H9 (cell line): Measurements from ENCODE around the gene ETF1. TPM values are rescaled to one million over a fixed set of nuclear protein-coding genes. Genes with fewer than 3 reads are reported as not detected.

ENCODE experiments used
- DNase-seq: peaks from one replicate; pipeline ENCODE4 v3.0.0-alpha.2; 2017
- H2AFZ ChIP-seq: one replicate; pipeline ENCODE4 v1.6.1; 2013; ENCODE audit warnings: mild to moderate bottlenecking, low read length, control low read depth, moderate library complexity
- H2AK5ac ChIP-seq: 2 replicates; pipeline ENCODE4 v1.6.1; 2013; ENCODE audit warnings: low read length, control low read depth, mixed read lengths; ENCODE audit not compliant: insufficient read length
- H2BK120ac ChIP-seq: one replicate; pipeline ENCODE4 v1.6.1; 2013; ENCODE audit warnings: low read depth, mild to moderate bottlenecking, low read length, control low read depth, inconsistent platforms; ENCODE audit not compliant: poor library complexity, severe bottlenecking
- H2BK12ac ChIP-seq: 2 replicates; pipeline ENCODE4 v1.6.1; 2013; ENCODE audit warnings: low read length, control low read depth, mixed read lengths, low read depth; ENCODE audit not compliant: insufficient read length
- H2BK15ac ChIP-seq: 2 replicates; pipeline ENCODE4 v1.6.1; 2013; ENCODE audit warnings: low read depth, low read length, control low read depth
- H2BK20ac ChIP-seq: one replicate; pipeline ENCODE4 v1.6.1; 2013; ENCODE audit warnings: low read depth, mild to moderate bottlenecking, low read length, control low read depth, inconsistent platforms; ENCODE audit not compliant: poor library complexity, severe bottlenecking
- H2BK5ac ChIP-seq: 2 replicates; pipeline ENCODE4 v1.6.1; 2013; ENCODE audit warnings: low read length, control low read depth, mixed read lengths; ENCODE audit not compliant: insufficient read length
- H3K14ac ChIP-seq: 2 replicates; pipeline ENCODE4 v1.6.1; 2013; ENCODE audit warnings: low read length, control low read depth; ENCODE audit not compliant: insufficient read depth
- H3K18ac ChIP-seq: 2 replicates; pipeline ENCODE4 v1.6.1; 2013; ENCODE audit warnings: low read depth, mild to moderate bottlenecking, mixed read lengths, low read length, control low read depth; ENCODE audit not compliant: insufficient read length
- H3K23ac ChIP-seq: 2 replicates; pipeline ENCODE4 v1.6.1; 2013; ENCODE audit warnings: low read length, control low read depth, mixed read lengths, low read depth; ENCODE audit not compliant: insufficient read length
- H3K23me2 ChIP-seq: 2 replicates; pipeline ENCODE4 v1.6.1; 2013; ENCODE audit warnings: low read depth, mild to moderate bottlenecking, mixed read lengths, low read length, control low read depth; ENCODE audit not compliant: insufficient read length, poor library complexity, severe bottlenecking
- H3K27ac ChIP-seq: 2 replicates; pipeline ENCODE4 v1.5.1; 2013; ENCODE audit warnings: low read length, control low read depth, mixed read lengths, low read depth; ENCODE audit not compliant: insufficient read length
- H3K27me3 ChIP-seq: 2 replicates; pipeline ENCODE4 v1.6.1; 2013; ENCODE audit warnings: low read length, control low read depth, inconsistent platforms; ENCODE audit not compliant: insufficient read depth
- H3K4ac ChIP-seq: 2 replicates; pipeline ENCODE4 v1.6.1; 2013; ENCODE audit warnings: low read depth, mild to moderate bottlenecking, control low read depth, inconsistent platforms, low read length, moderate library complexity
- H3K4me1 ChIP-seq: 2 replicates; pipeline ENCODE4 v1.6.1; 2013; ENCODE audit warnings: low read length, control low read depth, inconsistent platforms; ENCODE audit not compliant: insufficient read depth
- H3K4me2 ChIP-seq: 2 replicates; pipeline ENCODE4 v1.6.1; 2013; ENCODE audit warnings: low read length, control low read depth, mixed read lengths; ENCODE audit not compliant: insufficient read length, insufficient read depth
- H3K56ac ChIP-seq: 2 replicates; pipeline ENCODE4 v1.6.1; 2013; ENCODE audit warnings: low read depth, mild to moderate bottlenecking, mixed read lengths, low read length, control low read depth; ENCODE audit not compliant: insufficient read length
- H3K79me1 ChIP-seq: 2 replicates; pipeline ENCODE4 v1.6.1; 2013; ENCODE audit warnings: low read depth, mild to moderate bottlenecking, moderate library complexity, low read length, control low read depth, inconsistent platforms; ENCODE audit not compliant: insufficient read depth, poor library complexity, severe bottlenecking
- H3K79me2 ChIP-seq: 2 replicates; pipeline ENCODE4 v1.6.1; 2013; ENCODE audit warnings: low read length, control low read depth, inconsistent platforms; ENCODE audit not compliant: insufficient read depth
- H3K9ac ChIP-seq: 2 replicates; pipeline ENCODE4 v1.6.1; 2013; ENCODE audit warnings: low read length, control low read depth, mixed read lengths; ENCODE audit not compliant: insufficient read length; ENCODE audit errors: extremely low read depth
- H3K9me3 ChIP-seq: one replicate; pipeline ENCODE4 v1.6.1; 2013; ENCODE audit warnings: low read depth, low read length, inconsistent platforms; ENCODE audit not compliant: control insufficient read depth
- H3T11ph ChIP-seq: one replicate; pipeline ENCODE4 v1.6.1; 2013; ENCODE audit warnings: mild to moderate bottlenecking, low read length, control low read depth, inconsistent platforms
- H4K20me1 ChIP-seq: one replicate; pipeline ENCODE4 v1.6.1; 2013; ENCODE audit not compliant: control insufficient read depth, insufficient read length, insufficient read depth
- H4K5ac ChIP-seq: 2 replicates; pipeline ENCODE4 v1.6.1; 2013; ENCODE audit warnings: low read depth, mild to moderate bottlenecking, mixed read lengths, low read length, control low read depth; ENCODE audit not compliant: insufficient read length
- H4K8ac ChIP-seq: replicated peaks from 2 replicates; pipeline ENCODE4 v1.6.1; 2013; ENCODE audit warnings: low read length, control low read depth, mixed read lengths, low read depth; ENCODE audit not compliant: insufficient read length
- H4K91ac ChIP-seq: 2 replicates; pipeline ENCODE4 v1.6.1; 2013; ENCODE audit warnings: low read depth, mild to moderate bottlenecking, moderate library complexity, mixed read lengths, low read length, control low read depth; ENCODE audit not compliant: insufficient read length
- H3K27ac Mint-ChIP-seq, 3 experiments: 2 replicates in 2 of 3; 3 replicates in 1 of 3; pipeline ENCODE4 v1.8.0; 2020 to 2021; ENCODE audit warnings: mixed read lengths in 3 of 3, mild to moderate bottlenecking in 1 of 3, moderate library complexity in 1 of 3
- H3K27me3 Mint-ChIP-seq: 2 replicates; pipeline ENCODE4 v1.8.0; 2021; ENCODE audit warnings: low read depth, mild to moderate bottlenecking, moderate library complexity, mixed read lengths
- H3K36me3 Mint-ChIP-seq, 3 experiments: 2 replicates in 2 of 3; 3 replicates in 1 of 3; pipeline ENCODE4 v1.8.0; 2020 to 2021; ENCODE audit warnings: low read depth in 3 of 3, mixed read lengths in 3 of 3; ENCODE audit not compliant: insufficient read depth in 1 of 3
- H3K4me1 Mint-ChIP-seq, 2 experiments: 2 replicates each; pipeline ENCODE4 v1.8.0; 2020; ENCODE audit warnings: mixed read lengths in 2 of 2
- H3K4me3 Mint-ChIP-seq, 2 experiments: 2 replicates in 1 of 2; 3 replicates in 1 of 2; pipeline ENCODE4 v1.8.0; 2020 to 2021; ENCODE audit warnings: mild to moderate bottlenecking in 2 of 2, mixed read lengths in 2 of 2, moderate library complexity in 1 of 2
- H3K9me3 Mint-ChIP-seq, 2 experiments: 2 replicates in 1 of 2; 3 replicates in 1 of 2; pipeline ENCODE4 v1.8.0; 2020; ENCODE audit warnings: mild to moderate bottlenecking in 2 of 2, mixed read lengths in 2 of 2, moderate library complexity in 1 of 2
- CTCF ChIP-seq: fragments of 200-600 bp; sonication (generic); conservative IDR thresholded peaks from 3 replicates; pipeline ENCODE4 v1.8.0; 2021; ENCODE audit warnings: antibody characterized with exemption, mild to moderate bottlenecking
- WGBS: extraction: QIAGEN DNeasy Blood & Tissue Kit; methylation state at CpG from one replicate; pipeline ENCODE4 v1.1.7; 2013; ENCODE audit warnings: missing lambda C conversion rate, low lambda C conversion rate, mixed read lengths; ENCODE audit not compliant: insufficient read length; ENCODE audit errors: extremely low coverage; 5-methylcytosine and 5-hydroxymethylcytosine counted together
- total RNA-seq: library from RNA; stranded (reverse); gene quantifications from 2 replicates; pipeline ENCODE4 v1.2.1, GENCODE V29; 2021

The ETF1 gene
- total RNA-seq, 1 experiment from 2014 or later: 175 TPM

DNA sequence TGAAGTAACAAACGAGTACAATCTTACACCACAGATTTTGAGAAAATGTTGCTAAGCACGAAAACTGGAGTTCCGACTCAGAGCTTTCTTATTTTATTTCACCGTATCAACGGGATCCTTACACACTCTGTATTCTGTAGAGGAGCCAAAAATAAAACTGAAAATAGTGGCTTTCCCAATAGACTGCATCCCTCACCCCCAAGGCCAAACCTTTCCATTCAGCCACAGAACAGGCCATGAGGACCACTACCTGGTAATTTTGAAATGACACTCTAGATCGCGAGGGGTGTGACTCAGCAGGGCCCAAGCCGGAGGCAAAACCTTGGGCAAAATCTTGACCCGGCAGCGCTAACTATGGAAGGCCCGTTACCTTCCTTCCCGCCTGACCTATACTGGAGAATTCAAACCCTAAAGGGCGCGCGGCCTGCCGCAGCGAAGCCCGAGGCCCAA, 31.7 kb upstream of the ETF1 start:
- Histone ChIP-seq H3K56ac (peak overlapping the region; percentile 95), H3K4me2 (peak overlapping the region; percentile 92), H4K20me1 (no peaks in the 10 kb centered on the region), H2AK5ac (no peak overlapping the region), H3K4me1 (no peaks in the 10 kb centered on the region), H3K79me2 (peaks cover 14% of the 10 kb centered on the region), H3K18ac (peak overlapping the region; percentile 78), H3K27ac (peak overlapping the region; percentile 92), H2BK15ac (no peak overlapping the region), H2BK20ac (no peak overlapping the region), H2BK120ac (peak overlapping the region; percentile 90), H3K23ac (no peak overlapping the region), H3K9ac (peak overlapping the region; percentile 95), H3K4ac (peak overlapping the region; percentile 6), H2BK5ac (no peak overlapping the region), H3K14ac (peak overlapping the region; percentile 95), H4K91ac (peak overlapping the region; percentile 68), H2AFZ (no peak overlapping the region), H3K9me3 (no peaks in the 10 kb centered on the region), H2BK12ac (no peak overlapping the region), H3T11ph (no peak overlapping the region), H3K23me2 (peaks cover 4% of the 10 kb centered on the region), H4K8ac (no peak overlapping the region), H4K5ac (peak overlapping the region; percentile 73), H3K79me1 (peaks cover 3% of the 10 kb centered on the region), H3K27me3 (no peaks in the 10 kb centered on the region)
- no peak for TF ChIP-seq CTCF
- Mint-ChIP-seq H3K27me3 (no peaks in the 10 kb centered on the region), H3K9me3 (no peaks in the 10 kb centered on the region; a peak in 1 of 5 replicates), H3K4me3 (peak overlapping the region; percentile 99), H3K36me3 (peaks cover 36 to 52% (median 50%) of the 10 kb centered on the region in 3 experiments; a peak in 6 of 7 replicates), H3K27ac (peak overlapping the region; percentile 100), H3K4me1 (peaks cover 13 to 32% of the 10 kb centered on the region in 2 experiments)
- no peak for DNase-seq
- WGBS: no CpG with 5 or more reads among the region's 18 CpGs
